GM19035 (cell line): ENCODE measurements around the gene OR6Y1.

Experiments used
- ATAC-seq: cut with Tn5 transposase; IDR thresholded peaks from one replicate; pipeline ENCODE4 v1.9.1; 2021; ENCODE audit not compliant: unreplicated experiment

Gene OR6Y1, protein sequence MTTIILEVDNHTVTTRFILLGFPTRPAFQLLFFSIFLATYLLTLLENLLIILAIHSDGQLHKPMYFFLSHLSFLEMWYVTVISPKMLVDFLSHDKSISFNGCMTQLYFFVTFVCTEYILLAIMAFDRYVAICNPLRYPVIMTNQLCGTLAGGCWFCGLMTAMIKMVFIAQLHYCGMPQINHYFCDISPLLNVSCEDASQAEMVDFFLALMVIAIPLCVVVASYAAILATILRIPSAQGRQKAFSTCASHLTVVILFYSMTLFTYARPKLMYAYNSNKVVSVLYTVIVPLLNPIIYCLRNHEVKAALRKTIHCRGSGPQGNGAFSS

DNA sequence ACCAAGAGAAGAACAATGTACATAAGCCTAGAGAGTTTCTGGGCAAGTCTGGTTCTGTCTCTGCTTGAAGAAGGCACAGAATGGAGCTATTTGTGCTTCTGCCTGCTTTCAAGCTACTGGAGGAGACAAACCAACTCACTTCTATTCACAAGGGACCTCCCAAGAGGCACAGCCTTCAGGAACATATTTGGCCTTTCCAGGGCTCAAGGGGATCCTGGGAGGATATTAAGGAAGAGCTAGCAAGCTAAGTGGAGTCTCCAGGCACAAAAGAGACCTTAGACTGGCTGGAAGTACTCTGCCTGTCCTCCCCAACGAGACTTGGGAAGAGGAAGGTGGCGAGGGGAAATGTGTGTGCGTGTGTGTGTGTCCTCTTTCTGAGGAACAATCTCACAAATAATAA is at the start of gene OR6Y1:
OR6Y1 (minus strand) TSS at position 54 of the 400 bp plus-strand sequence. CDS start 6,300 bp downstream, outside the sequence.
- ATAC-seq = no peak

DNA sequence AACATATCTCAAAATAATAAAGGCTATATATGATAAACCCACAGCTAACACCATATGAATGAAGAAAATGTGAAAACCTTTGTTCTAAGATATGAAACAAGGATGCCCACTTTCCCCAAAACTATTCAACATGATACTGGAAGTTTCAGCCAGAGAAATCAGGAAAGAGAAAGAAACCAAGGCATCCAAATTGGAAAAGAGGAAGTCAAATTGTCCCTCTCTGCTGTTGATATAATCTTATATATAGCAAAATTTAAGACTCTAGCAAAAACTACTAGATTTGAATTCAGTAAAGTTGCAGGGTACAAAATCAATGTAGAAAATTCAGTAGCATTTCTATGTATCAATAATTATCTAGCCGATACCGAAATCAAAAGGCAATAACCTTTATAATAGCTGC is 46.5 kb upstream of the OR6Y1 start:
- no peak for ATAC-seq

DNA sequence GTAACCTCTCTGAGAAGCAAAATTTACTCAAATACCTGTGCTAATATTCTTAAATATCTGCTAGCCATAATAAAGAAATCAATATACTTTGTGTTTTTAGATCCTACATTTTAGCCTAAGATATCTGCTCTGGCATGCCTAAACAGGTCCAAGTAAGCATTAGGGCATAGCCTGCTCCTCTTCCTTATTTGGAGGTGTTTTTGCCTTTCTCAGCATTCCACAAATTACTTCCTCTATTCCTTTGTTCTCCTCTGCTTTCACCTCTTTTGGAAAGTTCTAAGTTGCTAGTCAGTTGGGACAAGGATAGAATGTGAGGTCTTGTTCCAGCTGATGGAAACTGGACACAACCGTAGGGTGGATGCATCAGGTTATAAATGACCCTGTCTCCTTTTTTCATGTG is 32.7 kb upstream of the OR6Y1 start:
- ATAC-seq = no peak

DNA sequence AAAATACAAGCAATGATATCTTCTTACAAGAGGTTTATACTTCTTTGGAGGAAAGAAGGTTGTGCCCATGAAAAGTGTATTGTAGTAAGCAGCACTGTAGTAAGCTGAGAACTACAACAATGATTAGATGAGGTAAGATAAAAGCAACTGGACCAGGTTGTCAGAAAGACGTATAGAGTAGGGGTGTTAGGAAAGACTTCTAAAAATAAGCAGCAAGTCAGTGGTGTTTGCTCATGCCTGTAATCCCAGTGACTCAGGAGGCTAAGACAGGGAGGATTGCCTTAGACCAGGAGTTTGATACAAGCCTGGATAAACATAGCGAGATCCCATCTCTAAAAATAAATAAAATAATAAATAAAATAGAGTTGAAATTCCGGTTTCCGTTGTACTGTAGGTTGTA is 29.8 kb upstream of the OR6Y1 start:
- no peak for ATAC-seq

DNA sequence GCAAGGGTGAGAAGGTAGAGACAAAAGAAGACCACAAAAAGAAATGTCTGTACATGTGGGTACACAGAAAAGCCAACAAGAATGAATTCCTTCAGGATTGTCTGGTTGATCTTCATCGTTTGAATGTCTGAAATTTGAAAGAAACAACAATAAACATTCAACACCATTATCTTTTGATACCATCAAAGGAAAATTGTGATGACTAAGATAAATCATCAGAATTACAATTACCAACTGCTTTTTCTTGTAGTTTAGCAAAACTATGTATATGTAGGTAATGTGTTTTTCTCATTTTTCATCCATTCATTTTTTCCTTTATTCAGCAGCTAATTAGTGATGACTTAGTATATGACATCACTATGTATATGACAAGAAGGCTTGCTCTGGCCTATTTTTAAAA is 25.5 kb upstream of the OR6Y1 start, which contains the start of gene OR10X1:
OR10X1 (minus strand) TSS at position 167 of the 400 bp plus-strand sequence; CDS start at position 167, 0 bp downstream.
- no peak for ATAC-seq

DNA sequence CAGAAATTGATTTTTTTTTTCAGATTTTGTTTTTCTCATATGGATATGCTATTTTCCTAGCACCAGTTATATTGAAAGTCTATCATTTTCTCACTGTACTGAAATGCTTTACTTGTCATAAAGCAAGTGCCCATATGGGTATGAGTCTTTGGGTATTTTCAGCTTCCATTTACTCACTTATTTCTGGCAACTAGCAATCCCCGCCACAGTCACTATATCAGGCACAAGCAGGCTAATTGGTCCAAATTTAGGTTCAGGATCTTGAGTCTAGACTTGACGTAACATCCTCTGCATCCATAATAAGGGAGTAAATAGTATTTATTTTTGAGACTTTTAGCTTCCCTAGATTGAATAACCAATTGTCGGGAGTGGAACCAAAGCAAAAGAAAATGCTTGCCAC is 23.4 kb upstream of the OR6Y1 start:
- ATAC-seq = no peak

DNA sequence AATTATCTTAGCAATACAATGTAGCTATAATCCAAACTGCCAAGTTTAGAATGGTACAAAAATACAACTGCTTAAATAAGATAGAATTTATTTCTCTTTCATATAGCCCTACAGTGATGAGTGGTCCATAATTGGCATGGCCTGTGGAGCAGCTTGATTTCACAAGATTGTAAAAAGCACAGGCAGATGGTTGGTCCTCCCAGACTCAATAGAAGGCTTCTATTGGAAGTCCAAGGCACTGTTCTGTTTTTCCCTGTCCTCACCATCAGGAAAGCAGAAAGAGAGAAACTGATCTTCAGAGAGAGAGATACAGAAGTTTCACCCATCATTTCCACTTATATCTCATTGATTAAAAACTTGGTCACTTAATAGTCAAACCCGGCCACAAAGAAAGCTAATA is 18.0 kb upstream of the OR6Y1 start:
- no peak for ATAC-seq

DNA sequence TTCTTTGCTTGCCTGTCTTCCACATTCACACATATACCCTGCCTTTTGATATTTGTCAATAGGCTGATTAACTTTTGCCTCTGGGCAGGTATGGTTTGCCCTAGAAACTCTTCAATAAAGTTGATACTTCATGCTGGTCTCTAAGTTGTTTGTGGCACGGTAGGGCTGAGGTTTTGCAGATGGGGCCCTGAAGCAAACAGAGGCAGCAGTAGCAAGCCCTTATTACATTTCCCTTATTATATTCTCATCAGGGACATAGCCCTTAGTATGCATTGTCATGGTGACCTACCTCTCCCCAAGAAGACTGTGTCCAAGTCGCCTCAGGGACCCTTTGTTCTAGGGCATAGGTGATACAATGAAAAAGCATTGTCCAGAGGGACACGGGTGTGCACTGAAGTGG is 16.3 kb upstream of the OR6Y1 start, which contains the start of gene OR6P1:
OR6P1 (minus strand) TSS at position 101 of the 400 bp plus-strand sequence. CDS start 6,976 bp downstream, outside the sequence.
- ATAC-seq = no peak

DNA sequence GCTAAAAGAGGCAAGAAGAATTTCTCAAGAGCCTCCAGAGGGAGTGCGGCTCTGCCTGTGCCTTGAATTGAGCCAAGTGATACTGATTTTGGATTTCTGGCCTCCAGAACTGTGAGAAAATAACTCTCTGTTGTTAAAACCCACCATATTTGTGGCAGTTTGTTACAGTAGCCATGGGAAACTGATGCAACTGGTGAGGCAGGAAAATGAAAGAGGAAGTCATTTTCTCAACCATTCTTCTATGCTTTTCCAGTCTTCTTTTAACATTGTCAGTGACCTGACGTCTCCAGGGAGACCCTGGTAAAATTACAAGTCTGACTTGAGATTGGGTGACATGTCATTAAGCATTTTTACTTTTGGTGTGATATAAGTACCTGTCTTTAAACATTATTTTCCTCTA is 10.4 kb upstream of the OR6Y1 start:
- ATAC-seq = no peak

DNA sequence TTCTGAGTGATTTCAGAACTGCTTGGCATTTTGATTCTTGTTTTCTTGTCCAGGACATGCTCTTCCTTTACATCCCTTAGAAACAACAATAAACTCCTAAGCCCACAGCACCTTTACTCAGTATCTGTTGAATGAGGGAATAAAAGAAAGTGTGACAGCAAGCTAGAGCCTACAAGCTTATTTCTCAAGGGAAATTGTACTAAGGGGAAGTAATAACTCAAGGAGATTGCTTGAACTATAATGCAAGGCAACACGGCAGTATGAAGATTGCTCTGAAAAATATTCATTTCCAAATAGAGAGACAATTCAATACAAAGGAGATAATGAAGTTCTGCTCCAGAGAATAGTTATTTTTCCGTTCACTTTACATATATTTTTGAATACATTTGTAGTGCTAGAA is 9.6 kb upstream of the OR6Y1 start:
- ATAC-seq = no peak

DNA sequence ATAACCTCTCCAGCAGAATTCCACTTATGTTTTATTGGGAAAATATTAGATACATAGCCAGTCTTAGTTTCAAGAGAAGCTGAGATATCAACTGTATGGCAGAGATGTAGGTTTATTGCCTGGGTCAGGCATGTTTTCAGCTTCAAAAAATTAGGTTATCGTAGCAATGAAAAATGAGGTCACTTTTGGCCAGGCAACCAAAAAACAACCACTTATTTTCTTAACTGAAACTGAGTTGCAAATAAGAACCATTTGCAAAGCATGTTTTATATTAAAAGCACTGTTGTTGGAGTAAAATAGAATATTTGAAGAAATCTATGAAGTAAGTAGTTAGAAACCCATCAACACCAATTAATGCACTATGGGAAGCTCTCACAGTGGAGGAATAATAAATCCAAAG is 5.5 kb upstream of the OR6Y1 start:
- ATAC-seq = no peak

DNA sequence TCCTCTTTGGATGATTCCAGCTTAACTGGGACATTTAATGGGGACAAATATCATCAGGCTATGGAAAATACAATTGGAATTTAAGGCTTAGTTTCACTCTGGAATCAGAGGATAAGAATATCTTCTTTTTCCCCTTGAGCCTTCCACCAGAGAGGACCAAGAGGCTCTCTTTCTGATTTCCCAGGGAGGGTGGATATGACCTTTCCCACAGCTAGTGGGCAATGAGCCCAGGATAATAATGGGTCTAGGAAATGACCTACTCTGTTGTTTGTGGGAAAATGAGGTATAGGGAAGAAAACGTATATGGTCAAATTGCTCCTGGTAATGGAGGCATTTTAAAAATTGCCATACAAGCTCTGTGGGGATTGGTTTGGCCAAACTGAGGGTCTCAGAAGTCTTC is 1.9 kb downstream of the OR6Y1 start:
- no peak for ATAC-seq

DNA sequence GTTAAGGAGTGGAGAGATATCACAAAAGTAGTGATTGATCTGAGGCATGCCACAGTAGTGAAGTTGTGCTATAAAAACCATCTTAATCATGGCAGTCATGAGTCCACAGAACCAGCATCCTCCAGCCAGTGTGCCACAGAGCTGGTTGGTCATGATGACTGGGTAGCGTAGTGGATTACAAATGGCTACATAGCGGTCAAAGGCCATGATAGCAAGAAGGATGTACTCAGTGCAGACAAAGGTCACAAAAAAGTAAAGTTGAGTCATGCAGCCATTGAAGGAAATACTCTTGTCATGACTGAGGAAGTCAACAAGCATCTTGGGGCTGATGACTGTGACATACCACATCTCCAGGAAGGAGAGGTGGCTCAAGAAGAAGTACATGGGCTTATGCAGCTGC is 6.7 kb downstream of the OR6Y1 start:
- ATAC-seq = no peak

DNA sequence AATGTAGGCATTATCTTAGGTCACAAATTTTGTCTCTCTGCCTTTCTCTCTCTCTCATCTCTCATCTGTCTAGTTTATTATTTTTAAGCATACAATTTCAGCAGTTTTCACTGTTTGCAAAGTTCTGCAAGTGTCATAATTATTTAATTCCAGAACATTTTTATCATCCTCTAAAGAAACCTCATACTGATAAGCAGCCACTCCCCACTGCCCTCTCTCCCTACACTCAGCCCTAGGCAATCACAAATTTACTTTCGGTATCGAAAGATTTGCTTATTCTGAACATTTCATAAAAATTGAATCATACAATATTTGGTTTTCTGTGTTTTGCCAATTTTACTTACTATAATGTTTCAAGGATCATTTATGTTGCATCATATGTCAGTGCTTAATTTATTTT is 16.6 kb downstream of the OR6Y1 start:
- ATAC-seq = no peak

DNA sequence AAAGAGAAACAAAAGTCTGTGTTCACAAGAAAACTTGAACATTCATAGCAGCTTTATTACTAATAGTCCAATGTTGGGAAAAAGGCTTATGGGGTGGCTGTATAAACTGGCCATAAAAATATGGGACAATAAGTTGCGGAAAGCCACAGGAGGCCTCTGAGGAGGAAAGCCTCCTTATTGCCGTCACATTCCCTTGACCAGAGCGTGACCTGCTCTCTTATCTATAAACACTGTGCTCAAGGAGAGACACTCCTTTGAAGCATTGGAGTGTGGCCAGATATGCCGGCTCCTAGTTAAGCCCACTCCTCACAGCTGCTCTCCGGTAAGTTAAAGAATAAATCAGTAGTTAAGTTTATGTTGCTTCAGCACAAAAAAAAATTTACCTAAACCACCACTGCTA is 19.7 kb downstream of the OR6Y1 start:
- no peak for ATAC-seq

DNA sequence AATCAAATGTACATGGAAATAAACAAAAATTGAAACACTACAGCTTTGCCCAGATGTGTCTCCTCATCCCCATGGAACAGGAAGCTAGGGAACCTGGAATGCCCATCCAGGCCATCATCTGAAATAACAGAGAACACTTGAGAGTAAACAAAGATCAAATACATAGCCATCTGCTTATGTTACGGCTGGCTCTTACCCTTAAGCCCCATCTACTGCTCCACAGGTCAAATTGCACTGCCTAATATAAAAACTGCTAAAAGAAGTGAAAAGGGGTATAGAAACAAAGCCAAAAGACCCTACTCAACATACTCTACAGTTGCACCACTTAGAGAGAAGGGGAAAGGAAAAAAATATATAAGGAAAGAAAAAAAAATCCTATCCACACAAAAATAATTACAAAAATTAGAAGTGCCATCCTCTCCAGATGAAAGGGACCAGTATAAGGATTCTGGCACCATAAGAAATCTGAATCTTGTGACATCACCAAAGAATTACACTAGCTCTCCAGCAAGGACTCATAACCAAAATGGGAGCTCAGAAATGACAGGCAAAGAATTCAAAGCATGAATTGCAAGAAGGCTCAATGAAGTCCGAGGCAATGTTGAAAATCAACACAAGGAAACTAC is 26.9 kb downstream of the OR6Y1 start:
- ATAC-seq = no peak

DNA sequence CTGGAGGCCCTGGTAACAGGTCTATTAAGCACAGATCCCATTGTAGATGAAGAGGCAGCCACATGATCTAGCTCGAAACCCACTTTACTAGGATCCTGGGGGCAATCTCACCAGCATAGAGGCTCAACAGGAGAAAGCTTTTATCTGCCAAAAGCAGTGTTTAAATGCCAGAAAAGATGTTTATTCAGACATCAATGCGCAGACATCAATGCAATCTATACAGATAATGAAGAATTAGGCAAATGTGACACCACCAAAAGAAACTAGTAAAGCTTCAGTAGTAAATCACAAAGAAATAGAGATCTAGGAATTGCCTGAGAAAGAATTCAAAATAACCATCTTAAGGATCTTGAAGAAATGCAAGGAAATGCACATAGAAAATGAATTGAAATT is 32.5 kb downstream of the OR6Y1 start:
- no peak for ATAC-seq

DNA sequence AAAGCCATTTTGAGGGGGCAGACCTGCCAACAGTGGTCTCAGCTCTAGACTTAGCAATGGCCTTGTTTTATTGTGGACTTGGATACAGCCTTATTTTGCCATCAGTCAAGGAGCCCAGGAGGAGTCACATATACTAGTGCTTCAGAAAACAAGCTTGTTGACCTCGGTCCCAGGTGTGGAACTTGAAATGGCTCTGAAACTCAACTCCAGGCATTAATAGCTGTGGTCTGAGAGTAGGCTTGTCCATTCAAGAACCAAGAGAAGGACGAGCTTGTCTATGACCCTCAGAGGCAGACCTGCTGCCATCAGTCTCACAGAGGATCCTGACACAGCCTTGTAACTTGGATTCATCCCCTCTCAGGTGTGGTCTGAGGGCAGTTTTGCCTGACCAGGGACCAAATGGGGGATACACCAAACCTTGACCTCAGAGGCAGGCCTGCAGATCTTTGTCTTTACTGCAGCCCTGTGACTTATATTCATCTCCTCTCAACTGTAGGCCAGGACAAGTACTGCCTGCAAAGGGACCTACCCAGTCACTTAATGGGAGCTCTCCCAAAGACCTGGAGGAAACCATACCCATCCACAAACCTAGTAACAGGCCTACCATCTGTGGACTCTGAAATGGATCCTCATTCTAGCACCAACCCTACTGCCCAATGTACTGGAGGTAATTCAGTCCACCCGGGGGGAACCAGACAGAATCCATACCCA is 33.1 kb downstream of the OR6Y1 start:
- no peak for ATAC-seq

DNA sequence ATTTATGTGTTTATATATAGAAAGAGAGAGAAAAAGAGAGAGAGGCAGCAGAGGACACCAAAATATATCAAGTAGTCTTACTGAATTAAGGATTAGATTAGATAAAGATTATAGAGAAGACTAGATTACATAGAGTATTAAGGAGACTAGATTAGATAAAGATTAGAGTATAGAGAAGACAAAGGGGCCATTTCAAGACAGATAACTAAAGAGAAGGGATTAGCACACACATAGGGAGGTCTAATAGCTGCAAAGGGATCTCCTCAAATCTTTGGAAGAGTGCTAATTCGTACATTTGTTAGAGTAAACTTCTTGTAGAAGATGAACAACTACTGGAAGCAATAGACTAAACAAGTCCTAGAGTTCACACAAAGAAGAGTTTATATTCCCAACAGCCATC is 34.2 kb downstream of the OR6Y1 start:
- no peak for ATAC-seq

DNA sequence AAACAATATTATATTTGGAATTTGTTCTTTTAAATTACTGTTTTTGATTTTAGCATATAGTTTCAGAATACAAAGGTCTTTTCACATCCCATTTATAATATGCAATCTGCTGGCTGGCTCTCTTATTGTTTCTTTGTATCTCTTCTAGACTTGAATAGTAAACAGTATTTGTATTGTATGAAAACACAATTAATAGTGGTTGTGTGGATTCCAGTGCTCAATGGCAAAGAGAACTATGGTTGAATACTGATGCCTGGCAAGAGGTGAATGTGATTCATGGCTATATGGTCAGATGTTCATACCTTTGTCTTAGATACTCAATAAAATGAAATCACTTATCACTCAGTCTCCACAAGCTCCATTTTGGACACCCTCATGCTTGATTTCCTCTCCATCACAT is 37.2 kb downstream of the OR6Y1 start:
- ATAC-seq = no peak

DNA sequence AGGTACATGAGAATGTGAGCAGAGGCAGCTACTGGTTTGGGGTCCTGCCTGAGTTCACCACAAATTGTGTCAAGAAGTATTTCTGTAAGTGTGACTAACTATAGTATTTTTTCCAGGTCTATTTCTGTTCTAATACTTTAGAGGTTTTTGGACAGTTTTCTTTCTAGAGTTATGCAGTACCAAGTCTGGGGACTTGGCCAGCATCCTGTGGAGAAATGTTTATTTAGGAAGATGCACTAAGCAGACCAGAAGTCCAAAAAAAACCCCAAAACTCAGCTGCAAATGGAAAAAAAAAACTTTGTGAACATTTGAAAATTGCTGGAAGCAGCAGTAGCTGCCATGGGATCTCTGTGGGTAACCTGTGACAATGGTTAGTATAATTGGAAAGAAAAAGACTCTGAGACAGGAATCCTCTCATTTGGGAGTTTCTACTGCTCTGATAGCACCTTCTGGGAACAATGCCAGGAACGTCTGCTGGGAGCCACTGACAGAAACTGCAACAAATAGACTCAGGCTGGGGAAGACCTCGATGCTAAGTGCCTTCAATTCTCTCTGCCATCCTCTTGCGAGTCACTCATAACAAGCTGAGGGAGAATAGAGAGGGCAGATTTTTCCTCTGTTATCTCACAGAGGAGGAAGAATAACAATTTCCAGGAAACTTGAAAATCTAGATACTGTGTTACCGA is 44.6 kb downstream of the OR6Y1 start:
- ATAC-seq = no peak
